HAP-1 (cell line): ENCODE results near the gene AMZ1.
"Not testable (repeated sequence)": the region's sequence is repeated elsewhere in the genome, so short reads cannot be mapped to it uniquely, and the experiment has no call there.

Experiments
- DNase-seq, 2 experiments: peaks; one replicate each; pipeline ENCODE4 v3.0.0-alpha.2; 2016 to 2020; ENCODE audit warnings: low spot score in 2 of 2
- H3K27me3 ChIP-seq: fragments of 250-450 bp; sonication (Bioruptor Pico); 2 replicates; pipeline ENCODE4 v1.5.1; 2020; ENCODE audit warnings: low read depth, mild to moderate bottlenecking, moderate library complexity
- H3K36me3 ChIP-seq: fragments of 250-450 bp; sonication (Bioruptor Pico); replicated peaks from 2 replicates; pipeline ENCODE4 v1.5.1; 2020; ENCODE audit warnings: mild to moderate bottlenecking
- H3K4me1 ChIP-seq: fragments of 250-450 bp; sonication (Bioruptor Pico); 2 replicates; pipeline ENCODE4 v1.5.1; 2020; ENCODE audit warnings: mild to moderate bottlenecking
- H3K4me3 ChIP-seq: fragments of 250-450 bp; sonication (Bioruptor Pico); 2 replicates; pipeline ENCODE4 v1.5.1; 2020; ENCODE audit warnings: mild to moderate bottlenecking, moderate library complexity
- H3K9me3 ChIP-seq: fragments of 250-450 bp; sonication (Bioruptor Pico); 2 replicates; pipeline ENCODE4 v1.5.1; 2020; ENCODE audit warnings: mild to moderate bottlenecking, moderate library complexity
- in situ Hi-C: fragments of 300-500 bp; cut with MboI; formaldehyde crosslinking; loops from 3 replicates; pipeline ENCODE4 v1.14.3; 2020; ENCODE audit warnings: low sequenced_read_pairs, inconsistent platforms, mixed read lengths

Gene AMZ1

DNA sequence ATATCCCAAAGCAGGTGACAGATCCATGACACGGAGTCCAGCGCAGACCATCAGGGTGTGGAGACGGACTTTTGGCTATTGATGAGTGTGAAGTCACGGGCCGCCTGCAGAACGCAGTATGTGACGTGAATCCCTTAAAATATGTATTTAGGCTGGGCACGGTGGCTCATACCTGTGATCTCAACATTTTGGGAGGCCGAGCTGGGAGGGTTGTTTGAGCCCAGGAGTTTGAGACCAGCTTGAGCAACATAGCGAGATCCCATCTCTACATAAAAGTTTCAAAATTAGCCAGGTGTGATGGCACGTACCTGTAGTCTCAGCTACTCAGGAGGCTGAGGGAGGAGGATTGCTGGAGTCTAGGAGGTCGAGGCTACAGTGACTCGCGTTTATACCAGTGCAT is 1.9 kb upstream of the AMZ1 start:
- in situ Hi-C loops = no loop called here
- Histone ChIP-seq H3K4me3 (no peak overlapping the region), H3K36me3 (no peaks in the 10 kb centered on the region), H3K27me3 (peaks cover 27% of the 10 kb centered on the region), H3K9me3 (no peaks in the 10 kb centered on the region), H3K4me1 (no peaks in the 10 kb centered on the region)
- no peak for DNase-seq

DNA sequence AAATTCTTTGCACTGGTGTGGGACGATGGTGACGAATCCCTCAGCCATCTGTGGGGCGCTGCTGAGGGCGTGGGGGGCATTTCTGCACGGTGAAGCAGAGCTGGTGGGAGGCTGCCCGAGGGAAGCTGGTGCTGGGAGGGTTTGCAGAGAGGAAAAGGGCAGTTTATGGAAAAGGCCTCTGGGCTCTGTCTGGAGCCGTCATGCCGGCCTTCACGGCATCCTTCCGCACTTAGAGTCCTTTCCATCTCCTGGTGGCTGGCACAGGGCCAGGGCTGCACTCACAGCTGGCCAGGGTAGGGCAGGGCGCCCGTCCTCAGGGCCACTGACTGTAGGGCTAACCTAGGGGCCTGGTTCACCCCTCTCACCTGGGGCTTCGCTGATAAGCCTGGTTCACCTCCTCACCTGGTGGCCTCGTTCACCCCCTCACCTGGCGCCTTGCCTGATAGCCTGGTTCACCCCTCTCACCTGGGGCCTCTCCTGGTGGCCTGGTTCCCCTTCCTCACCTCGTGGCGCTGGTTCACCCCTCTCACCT is 598 bp upstream of the AMZ1 start:
- no peak overlapping the region for H3K4me3 ChIP-seq
- H3K36me3 ChIP-seq = no peaks in the 10 kb centered on the region
- H3K9me3 ChIP-seq = no peaks in the 10 kb centered on the region
- in situ Hi-C loops = no loop called here
- H3K4me1 ChIP-seq = no peaks in the 10 kb centered on the region
- H3K27me3 ChIP-seq = peaks cover 27% of the 10 kb centered on the region
- no peak for DNase-seq

DNA sequence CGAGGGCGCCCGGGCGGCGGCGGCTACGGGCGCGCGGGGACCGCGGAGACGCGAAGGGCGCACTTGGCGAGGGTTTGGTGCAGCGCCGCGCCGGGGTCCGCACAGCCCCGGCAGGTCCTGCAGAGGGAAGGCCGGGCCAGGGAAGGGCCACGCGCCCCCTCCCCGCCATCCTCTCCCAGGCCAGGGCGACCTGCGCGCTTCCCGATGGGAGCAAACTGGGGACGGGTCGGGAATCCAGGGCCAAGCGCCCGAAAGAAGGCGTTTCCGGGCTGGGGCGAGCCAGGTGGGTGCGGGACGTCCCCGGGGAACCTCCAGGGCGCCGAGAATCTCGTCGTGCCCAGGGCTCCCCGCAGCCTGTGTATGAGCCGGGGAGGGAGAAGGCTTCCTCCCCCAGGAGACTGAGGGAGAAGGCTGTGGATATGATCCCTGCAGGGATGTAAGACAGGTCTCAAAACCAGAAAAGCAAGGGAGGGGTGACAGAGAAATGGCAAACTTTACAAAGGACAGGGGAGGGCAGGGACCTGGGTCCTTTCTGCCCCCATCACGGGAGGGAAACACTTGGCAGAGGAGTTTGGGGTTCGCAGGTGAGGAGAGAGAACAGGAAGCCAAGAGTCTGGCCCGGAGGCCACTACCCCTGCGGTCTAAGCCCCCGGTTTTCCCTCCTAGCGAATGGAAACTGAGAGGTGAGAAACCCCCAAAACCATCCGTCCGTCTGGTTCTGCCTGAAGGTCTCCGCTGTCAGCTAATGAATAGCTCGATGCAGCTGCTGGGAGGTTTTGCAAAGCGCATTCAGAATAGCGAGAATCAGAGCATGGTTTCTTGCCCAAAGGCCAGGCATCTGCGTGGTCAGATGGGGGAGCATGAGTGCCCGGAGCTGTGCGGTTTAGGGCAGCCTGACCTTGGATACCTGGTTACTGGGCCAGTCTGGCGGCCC is 674 bp downstream of the AMZ1 start:
- in situ Hi-C loops = no loop called here
- no peaks in the 10 kb centered on the region for H3K36me3 ChIP-seq

DNA sequence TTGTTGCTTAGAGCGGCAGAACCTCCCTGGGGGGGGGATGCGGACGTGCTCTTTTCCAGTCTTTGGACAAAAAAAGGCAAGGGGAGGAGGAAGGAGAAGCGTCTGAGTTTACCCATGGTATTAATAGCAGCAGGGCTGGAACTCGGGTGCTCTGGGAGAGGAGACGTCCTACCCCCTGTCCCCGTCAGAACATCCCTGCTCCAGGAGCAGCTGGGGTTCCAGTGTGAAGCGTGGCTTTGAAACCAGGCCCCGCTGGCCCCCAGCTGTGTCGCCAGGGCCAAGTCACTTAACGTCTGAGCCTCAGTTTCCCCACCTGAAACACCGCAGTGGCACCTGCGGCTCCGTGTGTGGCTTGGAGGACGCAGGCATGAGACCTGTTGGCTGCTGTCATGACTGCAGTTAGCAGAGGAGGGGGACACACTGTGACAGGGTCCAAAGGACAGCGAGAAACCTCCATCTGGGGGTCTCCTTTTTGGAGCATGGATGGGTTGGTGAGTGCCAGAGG is 1.4 kb downstream of the AMZ1 start:
- Histone ChIP-seq H3K36me3 (no peaks in the 10 kb centered on the region), H3K4me3 (no peak overlapping the region), H3K4me1 (no peaks in the 10 kb centered on the region), H3K9me3 (no peaks in the 10 kb centered on the region), H3K27me3 (peaks cover 27% of the 10 kb centered on the region)
- no peak for DNase-seq
- in situ Hi-C loops = no loop called here

More for the DNA sequence above, 674 bp downstream of the AMZ1 start:
- Histone ChIP-seq H3K4me3 (no peak overlapping the region), H3K4me1 (no peaks in the 10 kb centered on the region), H3K9me3 (no peaks in the 10 kb centered on the region), H3K27me3 (peaks cover 27% of the 10 kb centered on the region)
- no peak for DNase-seq

DNA sequence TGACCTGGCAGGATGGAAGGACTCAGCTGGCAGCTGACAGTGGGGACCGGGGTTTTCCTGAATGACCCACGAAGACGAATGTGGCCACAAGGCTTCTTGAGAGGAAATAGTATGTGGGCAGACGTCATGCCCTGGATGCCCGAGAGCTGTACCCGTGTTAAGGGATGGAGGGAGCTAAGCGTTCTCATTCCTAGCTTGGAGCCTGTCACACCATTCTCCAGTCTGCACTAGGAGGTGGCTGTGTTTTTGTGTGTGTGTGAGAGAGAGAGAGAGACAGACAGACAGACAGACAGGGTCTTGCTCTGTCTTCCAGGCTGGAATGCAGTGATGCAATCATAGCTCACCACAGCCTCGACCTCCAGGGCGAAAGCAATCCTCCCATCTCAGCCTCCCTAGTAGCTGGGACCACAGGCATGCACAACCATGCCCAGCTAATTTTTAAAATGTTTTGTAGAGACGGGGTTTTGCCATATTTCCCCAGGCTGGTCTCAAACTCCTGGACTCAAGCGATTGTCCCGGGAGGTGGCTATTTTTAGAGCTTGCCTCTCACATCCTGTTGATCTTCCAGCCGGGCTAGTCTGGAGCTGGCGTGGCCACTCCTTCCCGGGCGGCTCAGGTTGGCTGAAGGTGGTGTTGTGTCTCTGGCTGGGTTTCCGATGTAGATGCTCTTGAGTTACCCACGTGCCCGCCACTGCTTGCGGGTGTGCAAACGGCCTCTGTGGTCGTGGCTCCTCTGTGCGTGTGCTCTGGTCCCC is 2.1 kb downstream of the AMZ1 start:
- Histone ChIP-seq H3K27me3 (peaks cover 27% of the 10 kb centered on the region), H3K9me3 (no peaks in the 10 kb centered on the region), H3K4me1 (no peaks in the 10 kb centered on the region), H3K36me3 (no peaks in the 10 kb centered on the region), H3K4me3 (no peak overlapping the region)
- in situ Hi-C loops = no loop called here
- DNase-seq = no peak

DNA sequence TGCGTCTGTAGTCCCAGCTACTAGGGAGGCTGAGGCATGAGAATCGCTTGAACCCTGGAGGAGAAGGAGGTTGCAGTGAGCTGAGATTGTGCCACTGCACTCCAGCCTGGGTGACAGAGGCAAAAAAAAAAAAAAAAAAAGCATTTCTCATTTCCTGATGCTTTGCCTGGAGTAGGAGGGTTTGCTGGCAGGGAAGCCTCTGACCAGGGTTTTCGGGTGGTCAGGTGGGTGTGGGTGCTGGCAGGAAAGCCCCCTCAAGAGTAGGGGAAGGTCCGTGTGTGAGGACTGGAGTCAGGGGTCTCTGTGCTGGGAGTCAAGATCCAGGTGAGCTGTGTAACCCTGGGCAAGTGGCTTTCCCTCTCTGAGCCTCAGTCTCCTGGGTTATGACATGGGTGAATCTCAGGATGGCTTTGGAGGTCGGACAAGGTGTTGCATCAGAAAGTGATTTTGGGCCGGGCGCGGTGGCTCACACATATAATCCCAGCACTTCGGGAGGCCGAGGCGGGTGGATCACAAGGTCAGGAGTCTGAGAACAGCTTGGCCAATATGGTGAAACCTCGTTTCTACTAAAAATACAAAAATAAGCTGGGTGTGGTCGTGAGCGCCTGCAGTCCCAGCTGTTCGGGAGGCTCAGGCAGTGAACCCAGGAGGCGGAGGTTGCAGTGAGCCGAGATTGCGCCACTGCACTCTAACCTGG is 3.2 kb downstream of the AMZ1 start:
- peaks cover 27% of the 10 kb centered on the region for H3K27me3 ChIP-seq
- no peak for DNase-seq
- H3K4me3 ChIP-seq = no peak overlapping the region
- no peaks in the 10 kb centered on the region for H3K9me3 ChIP-seq
- no peaks in the 10 kb centered on the region for H3K36me3 ChIP-seq
- no peaks in the 10 kb centered on the region for H3K4me1 ChIP-seq
- in situ Hi-C loops = no loop called here

DNA sequence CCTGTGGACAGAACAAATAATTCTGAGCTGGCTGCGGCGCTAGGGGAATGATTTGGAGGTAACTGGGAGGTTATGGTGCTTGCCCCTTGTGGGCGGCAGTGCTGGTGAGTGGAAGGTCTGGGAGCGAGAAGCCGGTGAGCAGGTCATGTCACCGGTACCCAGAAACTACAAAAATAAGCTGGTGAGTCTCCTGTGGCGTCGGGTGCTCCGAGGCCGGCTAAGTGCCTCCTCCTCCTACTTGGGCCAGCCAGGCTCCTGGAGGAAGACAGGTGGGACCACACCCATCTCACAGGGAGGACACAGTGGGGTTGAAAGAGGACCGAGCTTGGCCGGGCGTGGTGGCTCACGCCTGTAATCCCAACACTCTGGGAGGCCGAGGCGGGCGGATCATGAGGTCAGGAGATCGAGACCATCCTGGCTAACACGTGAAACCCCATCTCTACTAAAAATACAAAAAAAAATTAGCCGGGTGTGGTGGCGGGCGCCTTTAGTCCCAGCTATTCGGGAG is 4.0 kb downstream of the AMZ1 start:
- H3K4me3 ChIP-seq, H3K9me3 ChIP-seq, H3K36me3 ChIP-seq, DNase-seq, in situ Hi-C loops, H3K4me1 ChIP-seq: not testable (repeated sequence)
- peaks cover 26% of the 10 kb centered on the region for H3K27me3 ChIP-seq

DNA sequence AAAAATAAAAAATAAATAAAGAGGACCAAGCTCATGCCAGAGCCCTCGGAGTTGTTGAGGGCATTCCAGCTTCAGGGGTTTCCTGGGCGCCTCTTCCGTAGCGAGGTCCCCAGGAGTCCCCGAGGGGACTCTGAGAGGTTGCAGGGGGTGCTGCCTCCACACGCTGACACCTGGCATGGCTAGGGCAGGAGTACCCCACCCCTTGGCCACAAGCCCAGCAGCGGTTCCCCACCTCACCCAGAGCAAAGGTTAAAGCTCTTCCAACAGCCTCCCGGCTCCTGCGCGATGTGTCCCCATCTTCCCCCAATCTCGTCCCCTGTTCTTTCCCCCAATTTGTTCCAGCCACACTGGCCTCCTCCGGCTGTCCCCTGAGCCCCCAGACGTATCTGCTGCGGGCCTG is 4.5 kb downstream of the AMZ1 start:
- Histone ChIP-seq H3K9me3 (no peaks in the 10 kb centered on the region), H3K27me3 (peaks cover 21% of the 10 kb centered on the region), H3K4me1 (no peaks in the 10 kb centered on the region), H3K4me3 (no peak overlapping the region), H3K36me3 (no peaks in the 10 kb centered on the region)
- in situ Hi-C loops = no loop called here
- DNase-seq = no peak

DNA sequence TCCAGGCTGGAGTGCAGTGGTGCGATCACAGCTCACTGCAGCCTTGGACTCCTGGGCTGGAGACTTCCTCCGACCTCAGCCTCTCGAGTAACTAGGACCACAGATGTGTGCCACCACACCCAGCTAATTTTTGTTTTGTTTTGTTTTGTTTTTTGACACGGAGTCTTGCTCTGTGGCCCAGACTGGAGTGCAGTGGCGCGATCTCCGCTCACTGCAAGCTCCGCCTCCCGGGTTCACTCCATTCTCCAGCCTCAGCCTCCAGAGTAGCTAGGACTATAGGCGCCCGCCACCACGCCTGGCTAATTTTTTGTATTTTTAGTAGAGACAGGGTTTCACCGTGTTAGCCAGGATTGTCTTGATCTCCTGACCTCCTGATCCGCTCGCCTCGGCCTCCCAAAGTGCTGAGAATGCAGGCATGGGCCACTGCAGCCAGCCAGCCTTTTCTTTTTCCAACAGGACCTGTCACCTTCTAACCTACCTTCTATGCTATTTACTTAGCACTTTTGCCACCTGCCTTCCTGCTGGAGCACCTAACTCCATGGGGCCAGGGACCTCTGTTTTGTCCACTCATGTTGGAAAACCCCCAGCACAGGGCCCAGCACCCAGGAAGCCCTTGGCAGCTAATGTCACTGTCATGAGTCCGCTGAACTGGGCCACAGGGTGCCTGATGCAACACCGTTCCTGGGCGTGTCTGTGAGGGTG is 5.6 kb downstream of the AMZ1 start:
- H3K4me1 ChIP-seq, H3K36me3 ChIP-seq, H3K9me3 ChIP-seq, H3K4me3 ChIP-seq, DNase-seq, in situ Hi-C loops: not testable (repeated sequence)
- H3K27me3 ChIP-seq = peaks cover 22% of the 10 kb centered on the region

DNA sequence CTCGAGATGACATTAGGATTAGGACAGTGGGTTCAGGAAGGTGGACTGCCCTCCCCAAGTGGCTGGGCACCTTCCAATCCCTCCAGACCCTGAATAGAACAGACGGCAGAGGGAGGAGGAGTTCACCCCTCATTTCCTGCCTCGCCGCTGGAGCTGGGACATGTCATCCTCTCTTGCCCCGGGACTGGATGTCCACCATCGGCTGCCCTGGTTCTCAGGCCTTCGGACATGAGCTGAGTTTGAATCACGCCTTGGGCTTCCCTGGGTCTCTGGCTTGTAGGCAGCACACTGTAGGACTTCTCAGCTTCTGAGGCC is 6.1 kb downstream of the AMZ1 start:
- H3K4me3 ChIP-seq, H3K36me3 ChIP-seq, DNase-seq, in situ Hi-C loops, H3K9me3 ChIP-seq, H3K4me1 ChIP-seq: not testable (repeated sequence)
- H3K27me3 ChIP-seq = peaks cover 22% of the 10 kb centered on the region

DNA sequence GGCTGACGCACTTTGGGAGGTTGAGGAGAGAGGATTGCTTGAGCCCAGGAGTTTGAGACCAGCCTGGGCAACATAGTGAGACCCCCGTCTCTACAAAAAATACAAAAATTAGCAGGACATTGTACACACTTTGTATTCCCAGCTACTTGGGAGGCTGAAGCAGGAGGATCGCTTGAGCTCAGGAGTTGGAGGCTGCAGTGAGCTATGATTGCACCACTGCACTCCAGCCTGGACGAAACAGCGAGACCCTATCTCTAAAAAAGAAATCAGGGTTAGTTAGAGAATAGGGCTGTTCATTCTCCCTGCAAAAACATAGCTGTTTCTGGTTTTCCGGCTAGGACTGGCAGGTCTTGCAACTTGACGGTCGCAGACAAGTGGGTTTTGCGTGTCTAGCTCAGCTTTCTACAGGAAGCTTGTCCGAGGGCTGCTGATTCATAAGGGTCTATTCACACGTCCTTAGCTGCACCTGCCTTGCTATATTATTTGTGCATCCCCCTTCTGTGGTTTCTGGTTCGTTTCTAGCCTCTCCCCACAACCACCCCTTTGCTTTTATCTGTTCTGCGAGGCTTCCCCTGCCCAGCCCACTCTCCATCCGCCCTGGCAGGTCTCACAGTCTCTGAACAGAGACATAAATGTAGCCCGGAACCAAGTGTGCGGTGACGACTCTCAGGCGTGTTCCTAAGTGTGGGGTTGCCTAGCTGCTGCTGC is 10.7 kb downstream of the AMZ1 start:
- Histone ChIP-seq H3K4me1 (no peaks in the 10 kb centered on the region), H3K4me3 (no peak overlapping the region)
- in situ Hi-C loops = no loop called here

DNA sequence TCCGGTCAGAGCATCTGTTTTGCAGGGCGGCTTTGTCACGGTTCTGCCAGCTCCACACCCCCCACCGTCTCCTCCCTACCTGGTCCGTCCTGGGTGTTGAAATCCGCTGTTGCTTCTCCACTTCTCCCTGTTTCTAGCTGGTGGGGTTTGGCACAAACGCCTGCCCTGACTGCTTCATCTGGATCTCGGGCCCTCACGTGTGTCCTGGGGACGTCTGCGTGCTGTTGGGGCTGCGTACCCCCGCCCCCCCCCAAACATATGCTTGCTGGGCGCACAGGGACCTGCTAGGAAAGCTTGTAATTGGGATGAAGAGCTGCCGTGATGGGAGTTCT is 11.3 kb downstream of the AMZ1 start:
- Histone ChIP-seq H3K36me3 (no peaks in the 10 kb centered on the region), H3K4me1 (no peaks in the 10 kb centered on the region), H3K27me3 (peaks cover 17% of the 10 kb centered on the region), H3K9me3 (no peaks in the 10 kb centered on the region), H3K4me3 (no peak overlapping the region)
- in situ Hi-C loops = no loop called here
- DNase-seq = no peak

More for the DNA sequence above, 10.7 kb downstream of the AMZ1 start:
- Histone ChIP-seq H3K9me3 (no peaks in the 10 kb centered on the region), H3K27me3 (peaks cover 17% of the 10 kb centered on the region), H3K36me3 (no peaks in the 10 kb centered on the region)
- DNase-seq = no peak
